Liver (tissue), 9 donors: ENCODE measurements around the gene TMC2. TPM values are rescaled to one million over a fixed set of nuclear protein-coding genes. Genes with fewer than 3 reads are reported as not detected.

Experiments
- DNase-seq: peaks from one replicate; pipeline ENCODE4 v3.0.0-alpha.2; 2017; ENCODE audit warnings: low spot score
- H3K27ac ChIP-seq, 2 donors: one replicate each; pipeline ENCODE4 v1.7.0; 2013; ENCODE audit warnings: inconsistent platforms in 2 of 2, low read length in 2 of 2, control low read depth in 1 of 2, low read depth in 1 of 2, mild to moderate bottlenecking in 1 of 2
- H3K27me3 ChIP-seq, 4 donors: one replicate each; pipeline versions ENCODE4 v1.6.1 to v1.7.0; 2013; ENCODE audit warnings: low read length in 3 of 4, inconsistent platforms in 1 of 4, mild to moderate bottlenecking in 1 of 4, moderate library complexity in 1 of 4; ENCODE audit not compliant: control insufficient read depth in 4 of 4, insufficient read depth in 4 of 4
- H3K36me3 ChIP-seq, 4 donors: one replicate each; pipeline versions ENCODE4 v1.6.1 to v1.7.0; 2013; ENCODE audit warnings: low read length in 3 of 4, mild to moderate bottlenecking in 3 of 4, low read depth in 1 of 4, moderate library complexity in 1 of 4; ENCODE audit not compliant: control insufficient read depth in 4 of 4, insufficient read depth in 3 of 4
- H3K4me1 ChIP-seq, 4 donors: one replicate each; pipeline versions ENCODE4 v1.6.1 to v1.7.0; 2013; ENCODE audit warnings: low read length in 3 of 4, mild to moderate bottlenecking in 3 of 4, moderate library complexity in 1 of 4; ENCODE audit not compliant: control insufficient read depth in 4 of 4, insufficient read depth in 4 of 4
- H3K4me3 ChIP-seq, 3 donors: one replicate each; pipeline versions ENCODE4 v1.6.1 to v1.7.0; 2013; ENCODE audit warnings: low read length in 3 of 3, control low read depth in 1 of 3, low read depth in 1 of 3, mild to moderate bottlenecking in 1 of 3
- H3K9ac ChIP-seq, 2 donors: one replicate each; pipeline ENCODE4 v1.7.0; 2013; ENCODE audit warnings: low read length in 2 of 2, mild to moderate bottlenecking in 2 of 2, moderate library complexity in 2 of 2, control low read depth in 1 of 2, low read depth in 1 of 2
- H3K9me3 ChIP-seq, 4 donors: one replicate each; pipeline versions ENCODE4 v1.6.1 to v1.7.0; 2013; ENCODE audit warnings: low read length in 3 of 4; ENCODE audit not compliant: control insufficient read depth in 4 of 4
- ATF3 ChIP-seq: IDR thresholded peaks from 2 replicates; pipeline ENCODE4 v1.6.1; 2016; ENCODE audit warnings: antibody characterized with exemption
- EGR1 ChIP-seq, 2 donors: IDR thresholded peaks; 2 replicates each; pipeline ENCODE4 v1.6.1; 2016 to 2018; ENCODE audit warnings: antibody characterized with exemption in 2 of 2, low read depth in 2 of 2
- FOXA1 ChIP-seq: IDR thresholded peaks from 2 replicates; pipeline ENCODE4 v1.6.1; 2016; ENCODE audit warnings: antibody characterized with exemption
- FOXA2 ChIP-seq: IDR thresholded peaks from 2 replicates; pipeline ENCODE4 v1.6.1; 2016; ENCODE audit warnings: antibody characterized with exemption
- GABPA ChIP-seq, 2 donors: IDR thresholded peaks in 1 of 2; conservative IDR thresholded peaks in 1 of 2; 2 replicates each; pipeline ENCODE4 v1.6.1; 2016; ENCODE audit warnings: antibody characterized with exemption in 2 of 2, mild to moderate bottlenecking in 1 of 2, moderate library complexity in 1 of 2
- HNF4A ChIP-seq, 2 donors: conservative IDR thresholded peaks; 2 replicates each; pipeline ENCODE4 v1.6.1; 2016; ENCODE audit warnings: antibody characterized with exemption in 2 of 2, mild to moderate bottlenecking in 2 of 2
- HNF4G ChIP-seq: IDR thresholded peaks from 2 replicates; pipeline ENCODE4 v1.6.1; 2016; ENCODE audit warnings: antibody characterized with exemption
- NR2F2 ChIP-seq: IDR thresholded peaks from 2 replicates; pipeline ENCODE4 v1.6.1; 2016; ENCODE audit warnings: antibody characterized with exemption
- RAD21 ChIP-seq, 2 donors: IDR thresholded peaks; 2 replicates each; pipeline ENCODE4 v1.6.1; 2016; ENCODE audit warnings: antibody characterized with exemption in 2 of 2, mild to moderate bottlenecking in 2 of 2
- REST ChIP-seq: IDR thresholded peaks from 2 replicates; pipeline ENCODE4 v1.6.1; 2016; ENCODE audit warnings: antibody characterized with exemption, mild to moderate bottlenecking
- RXRA ChIP-seq, 2 donors: IDR thresholded peaks; 2 replicates each; pipeline ENCODE4 v1.6.1; 2017 to 2018; ENCODE audit warnings: antibody characterized with exemption in 2 of 2, mild to moderate bottlenecking in 1 of 2
- SP1 ChIP-seq: IDR thresholded peaks from 2 replicates; pipeline ENCODE4 v1.6.1; 2018; ENCODE audit warnings: antibody characterized with exemption, mild to moderate bottlenecking
- YY1 ChIP-seq: IDR thresholded peaks from 2 replicates; pipeline ENCODE4 v1.6.1; 2016; ENCODE audit warnings: antibody characterized with exemption, mild to moderate bottlenecking
- WGBS: extraction: QIAGEN DNeasy Blood & Tissue Kit; methylation state at CpG from one replicate; pipeline ENCODE4 v1.1.7; 2013; 5-methylcytosine and 5-hydroxymethylcytosine counted together
- polyA plus RNA-seq, 2 donors: library from polyadenylated mRNA; stranded (reverse) in 1 of 2; unstranded in 1 of 2; fragments of 200-250 nt in 1 of 2; fragments of >200 nt in 1 of 2; fragmentation: Nextera tagmentation in 1 of 2; extraction: Ambion mirVana in 1 of 2; gene quantifications; one replicate each; pipeline versions ENCODE4 v1.2.1 to v1.2.3, GENCODE V29; 2013 to 2015
- total RNA-seq, 2 donors: library from RNA; depleted of rRNA; stranded (reverse); fragments of >200 nt; gene quantifications; one replicate each; pipeline ENCODE4 v1.2.3, GENCODE V29; 2014
- TF ChIP-seq, protein P1 (sequence below): IDR thresholded peaks from 2 replicates; pipeline ENCODE4 v1.6.1; 2016; ENCODE audit warnings: antibody characterized with exemption
- TF ChIP-seq, protein P2 (sequence below): fragments of 150-350 bp; IDR thresholded peaks from 2 replicates; pipeline ENCODE4 v1.5.1; 2017; ENCODE audit warnings: improper control_type of control experiment, low read depth, low read length; ENCODE audit not compliant: missing input control
- donor health status: healthy.
- donor health status: healthy.
- donor health status: healthy.
- donor health status: healthy.
- donor health status: healthy.

The TMC2 gene
- total and polyA plus RNA-seq, 4 donors = not detected

DNA sequence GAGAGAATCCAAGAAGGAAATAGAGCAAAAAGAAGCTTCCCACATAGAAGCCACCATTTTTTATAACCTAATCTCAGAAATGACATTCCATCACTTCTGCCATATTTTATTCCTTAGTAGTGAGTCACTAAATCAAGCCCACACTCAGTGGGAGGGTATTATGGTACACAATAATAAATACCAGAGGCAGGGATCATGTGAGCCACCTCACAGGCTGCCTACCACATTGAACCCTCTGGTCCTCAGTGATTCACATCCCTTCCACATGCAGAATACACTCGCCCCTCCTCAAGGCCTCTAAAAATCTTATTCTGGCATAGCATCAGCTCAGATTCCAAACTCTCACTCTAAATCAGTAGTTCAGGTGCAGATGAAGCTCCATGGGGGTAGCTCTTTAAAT, 49.4 kb downstream of the TMC2 start (continued):
- TF ChIP-seq ATF3 (no peak), NR2F2 (no peak), HNF4A (conservative IDR thresholded peaks at IDR 0.05) (no peak)

- Histone ChIP-seq H3K27me3 (peaks cover 0 to 5% (median 0%) of the 10 kb centered on the region in 4 donors), H3K4me1 (no peaks in the 10 kb centered on the region), H3K36me3 (no peaks in the 10 kb centered on the region), H3K9me3 (no peaks in the 10 kb centered on the region), H3K4me3 (no peak overlapping the region), H3K27ac (no peak overlapping the region), H3K9ac (no peak overlapping the region)
- WGBS = 70% methylated on average over 1 of the region's 1 CpG
- TF ChIP-seq EGR1 (IDR thresholded peaks at IDR 0.05; ENCODE audit: low read depth in 2 of 2) = no peak
- TF ChIP-seq RAD21 (IDR thresholded peaks at IDR 0.05) = no peak
- TF ChIP-seq HNF4A (conservative IDR thresholded peaks at IDR 0.05) = no peak
- no peak for TF ChIP-seq HNF4G
- no peak for TF ChIP-seq REST
- no peak for TF ChIP-seq FOXA1
- no peak for TF ChIP-seq ATF3
- TF ChIP-seq, protein P1, sequence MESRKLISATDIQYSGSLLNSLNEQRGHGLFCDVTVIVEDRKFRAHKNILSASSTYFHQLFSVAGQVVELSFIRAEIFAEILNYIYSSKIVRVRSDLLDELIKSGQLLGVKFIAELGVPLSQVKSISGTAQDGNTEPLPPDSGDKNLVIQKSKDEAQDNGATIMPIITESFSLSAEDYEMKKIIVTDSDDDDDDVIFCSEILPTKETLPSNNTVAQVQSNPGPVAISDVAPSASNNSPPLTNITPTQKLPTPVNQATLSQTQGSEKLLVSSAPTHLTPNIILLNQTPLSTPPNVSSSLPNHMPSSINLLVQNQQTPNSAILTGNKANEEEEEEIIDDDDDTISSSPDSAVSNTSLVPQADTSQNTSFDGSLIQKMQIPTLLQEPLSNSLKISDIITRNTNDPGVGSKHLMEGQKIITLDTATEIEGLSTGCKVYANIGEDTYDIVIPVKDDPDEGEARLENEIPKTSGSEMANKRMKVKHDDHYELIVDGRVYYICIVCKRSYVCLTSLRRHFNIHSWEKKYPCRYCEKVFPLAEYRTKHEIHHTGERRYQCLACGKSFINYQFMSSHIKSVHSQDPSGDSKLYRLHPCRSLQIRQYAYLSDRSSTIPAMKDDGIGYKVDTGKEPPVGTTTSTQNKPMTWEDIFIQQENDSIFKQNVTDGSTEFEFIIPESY = no peak
- no peak for TF ChIP-seq NR2F2
- TF ChIP-seq FOXA2 = no peak
- TF ChIP-seq GABPA (IDR thresholded peaks at IDR 0.05 in 1 of 2, conservative IDR thresholded peaks at IDR 0.05 in 1 of 2) = no peak
- no peak for TF ChIP-seq SP1
- TF ChIP-seq, protein P2, sequence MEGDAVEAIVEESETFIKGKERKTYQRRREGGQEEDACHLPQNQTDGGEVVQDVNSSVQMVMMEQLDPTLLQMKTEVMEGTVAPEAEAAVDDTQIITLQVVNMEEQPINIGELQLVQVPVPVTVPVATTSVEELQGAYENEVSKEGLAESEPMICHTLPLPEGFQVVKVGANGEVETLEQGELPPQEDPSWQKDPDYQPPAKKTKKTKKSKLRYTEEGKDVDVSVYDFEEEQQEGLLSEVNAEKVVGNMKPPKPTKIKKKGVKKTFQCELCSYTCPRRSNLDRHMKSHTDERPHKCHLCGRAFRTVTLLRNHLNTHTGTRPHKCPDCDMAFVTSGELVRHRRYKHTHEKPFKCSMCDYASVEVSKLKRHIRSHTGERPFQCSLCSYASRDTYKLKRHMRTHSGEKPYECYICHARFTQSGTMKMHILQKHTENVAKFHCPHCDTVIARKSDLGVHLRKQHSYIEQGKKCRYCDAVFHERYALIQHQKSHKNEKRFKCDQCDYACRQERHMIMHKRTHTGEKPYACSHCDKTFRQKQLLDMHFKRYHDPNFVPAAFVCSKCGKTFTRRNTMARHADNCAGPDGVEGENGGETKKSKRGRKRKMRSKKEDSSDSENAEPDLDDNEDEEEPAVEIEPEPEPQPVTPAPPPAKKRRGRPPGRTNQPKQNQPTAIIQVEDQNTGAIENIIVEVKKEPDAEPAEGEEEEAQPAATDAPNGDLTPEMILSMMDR = no peak
- DNase-seq = no peak
Measured at GRCh38 chr20:2593756-2594155, 57.4 kb downstream of the TMC2 start.

GRCh38 chr20:2595076-2595475, 58.7 kb downstream of the TMC2 start:
- no peaks in the 10 kb centered on the region for H3K9me3 ChIP-seq
- no peaks in the 10 kb centered on the region for H3K4me1 ChIP-seq
- no peak overlapping the region for H3K4me3 ChIP-seq
- H3K27ac ChIP-seq = no peak overlapping the region
- H3K9ac ChIP-seq = no peak overlapping the region
- 95% methylated on average over 2 of the region's 2 CpGs for WGBS
- peaks cover 0 to 3% (median 0%) of the 10 kb centered on the region in 4 donors for H3K27me3 ChIP-seq
- TF ChIP-seq, protein P1 = no peak
- TF ChIP-seq GABPA (IDR thresholded peaks at IDR 0.05 in 1 of 2, conservative IDR thresholded peaks at IDR 0.05 in 1 of 2) (no peak), RXRA (IDR thresholded peaks at IDR 0.05) (no peak), FOXA1 (no peak), YY1 (no peak), REST (no peak), FOXA2 (no peak), ATF3 (no peak)
- DNase-seq = no peak
- no peaks in the 10 kb centered on the region for H3K36me3 ChIP-seq
